ENCODE results near the gene PCED1B.
"Not testable (repeated sequence)": the region's sequence is repeated elsewhere in the genome, so short reads cannot be mapped to it uniquely, and the experiment has no call there.

PCED1B gene

DNA sequence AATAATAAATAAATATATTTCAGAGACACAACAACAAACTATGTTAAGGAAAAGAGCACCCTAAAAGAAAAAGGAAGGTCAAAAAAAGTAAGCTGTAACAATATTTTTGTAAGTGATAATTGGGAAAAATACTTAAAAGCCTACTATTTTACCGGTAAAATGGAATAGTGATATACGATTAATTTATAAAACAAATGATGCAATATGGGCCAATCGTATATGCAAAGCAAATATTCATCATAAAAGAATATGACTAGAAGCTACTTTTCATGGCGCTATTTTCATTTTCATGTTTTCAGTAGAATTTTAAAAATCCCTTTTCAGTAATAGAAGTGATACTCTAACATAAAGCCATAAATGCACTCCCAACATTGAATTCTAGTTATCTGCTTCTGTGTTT lies 131.4 kb downstream of the PCED1B start:
- Histone ChIP-seq H3K4me1 (no peaks in the 10 kb centered on the region), H3K36me3 (no peaks in the 10 kb centered on the region), H3K27me3 (no peaks in the 10 kb centered on the region), H3K4me3 (ENCODE audit: low read depth, low read length) (no peak overlapping the region), H3K9me3 (no peaks in the 10 kb centered on the region)
- DNase-seq, result no peak
- TF ChIP-seq CTCF (IDR thresholded peaks at IDR 0.05; ENCODE audit: low read depth, low read length), result no peak

DNA sequence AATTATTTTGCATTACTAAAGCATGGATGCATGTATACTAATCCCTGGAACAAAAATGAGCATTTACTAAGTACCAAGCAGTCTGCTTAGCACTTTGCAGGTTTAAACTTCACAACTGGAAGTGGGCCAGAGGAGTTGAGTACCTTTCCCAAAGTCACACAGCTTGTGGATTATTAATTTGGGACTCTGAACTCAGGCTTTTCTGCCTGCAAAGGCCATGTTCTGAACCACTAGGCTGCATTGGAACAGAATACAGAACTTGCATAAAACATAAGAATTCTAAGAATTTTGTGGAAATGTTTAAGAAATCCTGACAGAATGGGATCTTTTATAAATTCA lies 133.2 kb downstream of the PCED1B start:
- H3K9me3 ChIP-seq, result no peaks in the 10 kb centered on the region
- no peak for DNase-seq
- H3K27me3 ChIP-seq, result no peaks in the 10 kb centered on the region
- TF ChIP-seq CTCF (IDR thresholded peaks at IDR 0.05; ENCODE audit: low read depth, low read length), result no peak
- no peaks in the 10 kb centered on the region for H3K36me3 ChIP-seq
- no peaks in the 10 kb centered on the region for H3K4me1 ChIP-seq
- no peak overlapping the region for H3K4me3 ChIP-seq (ENCODE audit: low read depth, low read length)

GRCh38 chr12:47213396-47213795 lies 134.0 kb downstream of the PCED1B start:
- Histone ChIP-seq H3K36me3 (no peaks in the 10 kb centered on the region), H3K4me3 (ENCODE audit: low read depth, low read length) (no peak overlapping the region), H3K4me1 (no peaks in the 10 kb centered on the region), H3K9me3 (no peaks in the 10 kb centered on the region), H3K27me3 (no peaks in the 10 kb centered on the region)
- no peak for DNase-seq
- no peak for TF ChIP-seq CTCF (IDR thresholded peaks at IDR 0.05; ENCODE audit: low read depth, low read length)

DNA sequence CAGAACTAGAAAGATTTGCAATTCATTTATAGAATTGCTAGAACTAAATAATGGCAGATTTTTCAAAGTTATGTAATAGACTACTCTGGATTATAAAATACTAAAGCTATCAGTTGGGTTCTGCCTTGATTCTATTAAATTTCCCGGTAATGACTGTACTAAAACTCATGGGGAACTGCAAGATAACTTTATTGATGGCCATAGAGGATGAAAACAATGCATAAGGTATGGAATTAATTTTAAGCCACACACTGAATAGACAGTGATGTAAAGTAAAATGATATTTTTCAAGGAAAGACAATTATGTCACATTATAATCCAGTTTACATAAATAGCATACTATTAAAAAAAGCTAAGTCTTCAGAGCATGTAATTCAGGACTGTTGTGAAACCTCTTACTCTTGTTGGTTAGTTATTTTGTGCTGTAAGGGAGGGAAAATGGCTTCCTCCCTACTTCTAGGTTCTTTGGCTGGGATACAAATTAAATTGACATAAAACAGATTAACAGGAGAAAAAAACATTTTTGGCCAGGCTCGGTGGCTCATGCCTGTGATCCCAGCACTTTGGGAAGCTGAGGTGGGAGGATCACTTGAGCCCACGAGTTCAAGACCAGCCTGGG lies 134.7 kb downstream of the PCED1B start:
- H3K27me3 ChIP-seq, result no peaks in the 10 kb centered on the region
- H3K36me3 ChIP-seq, result no peaks in the 10 kb centered on the region
- H3K9me3 ChIP-seq, result no peaks in the 10 kb centered on the region
- no peak for DNase-seq
- no peak for TF ChIP-seq CTCF (IDR thresholded peaks at IDR 0.05; ENCODE audit: low read depth, low read length)
- no peak overlapping the region for H3K4me3 ChIP-seq (ENCODE audit: low read depth, low read length)
- no peaks in the 10 kb centered on the region for H3K4me1 ChIP-seq

GRCh38 chr12:47214771-47215170 lies 135.3 kb downstream of the PCED1B start:
- no peak for TF ChIP-seq CTCF (IDR thresholded peaks at IDR 0.05; ENCODE audit: low read depth, low read length)
- Histone ChIP-seq H3K36me3 (no peaks in the 10 kb centered on the region), H3K27me3 (no peaks in the 10 kb centered on the region), H3K4me1 (no peaks in the 10 kb centered on the region), H3K9me3 (no peaks in the 10 kb centered on the region), H3K4me3 (ENCODE audit: low read depth, low read length) (no peak overlapping the region)
- DNase-seq, result no peak

DNA sequence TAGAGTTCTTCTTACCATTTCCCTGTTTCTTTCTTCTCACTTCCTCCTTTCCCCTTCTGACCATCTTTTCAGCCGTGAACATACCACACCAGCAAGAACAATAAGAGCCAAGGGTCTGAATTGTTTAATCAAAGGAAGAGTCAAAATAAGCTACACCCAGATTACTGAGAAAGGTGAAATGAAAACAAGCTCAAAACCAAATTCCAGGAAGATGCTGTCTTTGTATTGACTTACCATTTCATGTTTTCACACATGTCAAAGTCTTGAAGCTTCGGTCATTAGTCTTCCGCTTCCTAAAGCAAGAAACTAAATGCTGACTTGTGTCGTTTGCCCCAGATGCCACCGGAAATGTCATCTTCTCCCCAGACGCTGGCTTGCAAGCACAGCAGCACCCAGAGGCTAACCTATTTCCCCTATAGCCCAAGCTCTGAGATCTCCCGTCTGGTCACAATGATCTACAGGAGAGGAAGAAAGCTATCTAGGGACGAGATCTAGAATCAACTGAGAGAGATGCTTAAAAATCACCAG lies 136.8 kb downstream of the PCED1B start:
- TF ChIP-seq CTCF (IDR thresholded peaks at IDR 0.05; ENCODE audit: low read depth, low read length), result no peak
- no peaks in the 10 kb centered on the region for H3K36me3 ChIP-seq
- no peak for DNase-seq
- H3K9me3 ChIP-seq, result no peaks in the 10 kb centered on the region
- no peaks in the 10 kb centered on the region for H3K27me3 ChIP-seq
- no peak overlapping the region for H3K4me3 ChIP-seq (ENCODE audit: low read depth, low read length)
- no peaks in the 10 kb centered on the region for H3K4me1 ChIP-seq

DNA sequence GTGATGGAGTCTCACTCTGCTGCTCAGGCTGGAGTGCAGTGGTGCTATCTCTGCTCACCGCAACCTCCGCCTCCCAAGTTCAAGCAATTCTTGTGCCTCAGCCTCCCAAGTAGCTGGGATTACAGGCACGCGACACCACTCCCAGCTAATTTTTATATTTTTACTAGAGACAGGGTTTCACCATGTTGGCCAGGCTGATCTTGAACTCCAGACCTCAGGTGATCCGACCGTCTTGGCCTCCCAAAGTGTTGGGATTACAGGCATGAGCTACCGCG lies 138.1 kb downstream of the PCED1B start:
- not testable (repeated sequence) for H3K4me1 ChIP-seq; DNase-seq; H3K36me3 ChIP-seq; H3K27me3 ChIP-seq; H3K4me3 ChIP-seq (ENCODE audit: low read depth, low read length); H3K9me3 ChIP-seq
